ENCODE results near the gene CRYBA4. TPM values are rescaled to one million over a fixed set of nuclear protein-coding genes. Genes with fewer than 3 reads are reported as not detected.

CRYBA4 gene
- total and polyA plus RNA-seq, 5 experiments from 2014 or later = 0.43 TPM; not detected in 4

- DNase-seq (no peak), ATAC-seq (no peak)
- H3K9me3 Mint-ChIP-seq = peaks cover 0 to 3% (median 0%) of the 10 kb centered on the region in 9 donors
- H3K4me3 Mint-ChIP-seq = peak overlapping the region; percentile 39 to 90 (median 72)
- H3K27ac Mint-ChIP-seq = peak overlapping the region; percentile 67 to 95 (median 90)
- H3K36me3 Mint-ChIP-seq = peaks cover 0 to 37% (median 6%) of the 10 kb centered on the region in 3 donors
- H3K27me3 Mint-ChIP-seq = no peaks in the 10 kb centered on the region
- POLR2A ChIA-PET = interaction anchor here (0.5 to 1.9 kb wide), 5 partner anchors 8 to 101 kb away, joined by 3 to 4 read pairs (median 4); partner anchors contain the start of genes HPS4 and SRRD
- H3K4me1 Mint-ChIP-seq = peaks cover 42 to 82% (median 81%) of the 10 kb centered on the region in 4 donors
Observed at GRCh38 chr22:26585104-26585790, 36.5 kb upstream of the CRYBA4 start.

DNA sequence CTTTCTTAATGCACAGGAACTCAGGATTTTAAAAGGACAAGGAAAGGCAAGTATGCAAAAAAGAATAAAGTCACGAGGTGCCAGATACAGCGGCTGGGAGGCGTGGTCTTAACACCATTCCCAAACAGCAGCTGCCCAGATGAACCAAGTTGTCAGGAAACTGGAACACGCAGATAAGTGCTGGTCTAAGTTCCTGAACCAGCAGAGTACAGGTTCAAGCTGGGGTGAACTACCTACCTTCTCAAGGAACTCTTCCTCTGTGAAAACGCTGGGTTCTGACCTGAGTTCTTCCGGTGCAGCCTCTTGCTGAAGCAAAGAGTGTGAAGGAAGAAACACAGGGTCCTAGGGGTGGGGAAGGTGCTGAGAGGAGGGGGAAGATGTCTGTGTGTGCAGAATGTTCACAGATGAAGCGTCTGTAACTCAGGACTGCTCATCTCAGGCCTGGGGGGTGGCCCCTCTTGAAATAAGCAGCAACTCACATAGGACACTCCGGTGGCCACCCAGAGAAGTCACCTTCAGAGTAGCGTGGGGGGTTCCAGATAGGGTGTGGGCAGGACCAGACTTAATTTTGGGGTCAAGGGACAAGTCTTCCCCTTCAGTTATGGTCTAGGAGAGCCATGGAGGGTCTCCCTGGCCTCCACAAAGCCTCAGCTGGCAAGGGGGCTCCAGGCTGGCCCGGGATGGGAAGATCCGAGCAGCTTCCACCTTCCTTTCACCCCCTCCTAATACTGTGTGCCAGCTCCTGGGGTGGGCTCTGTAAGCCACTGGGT, 35.0 kb upstream of the CRYBA4 start:
- ATAC-seq (peak; percentile 33 to 60), DNase-seq (peak in 6 of 10 donors; percentile 31 to 63 (median 44))
- peaks cover 0 to 3% (median 0%) of the 10 kb centered on the region in 9 donors for H3K9me3 Mint-ChIP-seq
- peaks cover 37 to 78% (median 74%) of the 10 kb centered on the region in 4 donors for H3K4me1 Mint-ChIP-seq
- peak overlapping the region; percentile 45 to 90 (median 80) for H3K4me3 Mint-ChIP-seq
- peaks cover 0 to 26% (median 6%) of the 10 kb centered on the region in 3 donors for H3K36me3 Mint-ChIP-seq
- peak overlapping the region; percentile 67 to 96 (median 92) for H3K27ac Mint-ChIP-seq
- no peaks in the 10 kb centered on the region for H3K27me3 Mint-ChIP-seq
- POLR2A ChIA-PET = interaction anchor here (0.6 to 2.2 kb wide), 6 partner anchors 10 to 88 kb away, joined by 3 to 8 read pairs (median 4); no protein-coding TSS in a partner anchor

DNA sequence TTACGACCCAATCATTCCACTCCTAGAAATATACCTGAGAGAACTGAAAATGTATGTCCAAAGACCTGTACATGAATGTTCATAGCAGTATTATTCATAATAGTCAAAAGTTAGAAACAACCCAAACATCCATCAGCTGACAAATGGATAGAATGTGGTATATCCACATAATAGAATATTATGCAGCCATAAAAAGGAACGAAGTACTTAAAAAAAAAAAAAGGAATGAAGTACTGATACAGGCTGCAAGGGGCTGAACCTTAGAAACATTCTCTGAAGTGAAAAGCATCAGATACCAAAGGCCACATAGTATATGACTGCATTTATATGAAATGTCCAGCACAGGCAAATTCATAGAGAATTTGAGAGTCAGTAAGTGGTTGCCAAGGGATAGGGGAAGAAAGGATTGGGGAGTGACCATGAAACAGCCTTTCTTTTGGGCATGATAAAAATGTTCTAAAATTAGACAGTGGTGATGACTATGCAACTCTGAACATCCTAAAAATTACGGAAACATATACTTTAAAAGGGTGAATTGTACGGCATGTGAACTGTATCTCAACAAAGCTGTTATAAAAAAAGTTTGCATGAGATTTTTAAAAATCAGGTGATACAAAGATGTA, 33.7 kb upstream of the CRYBA4 start:
- H3K4me1 Mint-ChIP-seq = peaks cover 50 to 83% (median 78%) of the 10 kb centered on the region in 4 donors
- peak overlapping the region; percentile 84 to 97 (median 94) for H3K27ac Mint-ChIP-seq
- H3K9me3 Mint-ChIP-seq = peaks cover 0 to 3% (median 0%) of the 10 kb centered on the region in 9 donors
- peak overlapping the region; percentile 82 to 95 (median 90) for H3K4me3 Mint-ChIP-seq
- no peaks in the 10 kb centered on the region for H3K27me3 Mint-ChIP-seq
- POLR2A ChIA-PET = interaction anchor here (0.6 to 4.2 kb wide), 7 partner anchors 9 to 84 kb away, joined by 3 to 19 read pairs (median 5); no protein-coding TSS in a partner anchor
- peaks cover 0 to 13% (median 0%) of the 10 kb centered on the region in 3 donors for H3K36me3 Mint-ChIP-seq
- DNase-seq (no peak), ATAC-seq (no peak)

DNA sequence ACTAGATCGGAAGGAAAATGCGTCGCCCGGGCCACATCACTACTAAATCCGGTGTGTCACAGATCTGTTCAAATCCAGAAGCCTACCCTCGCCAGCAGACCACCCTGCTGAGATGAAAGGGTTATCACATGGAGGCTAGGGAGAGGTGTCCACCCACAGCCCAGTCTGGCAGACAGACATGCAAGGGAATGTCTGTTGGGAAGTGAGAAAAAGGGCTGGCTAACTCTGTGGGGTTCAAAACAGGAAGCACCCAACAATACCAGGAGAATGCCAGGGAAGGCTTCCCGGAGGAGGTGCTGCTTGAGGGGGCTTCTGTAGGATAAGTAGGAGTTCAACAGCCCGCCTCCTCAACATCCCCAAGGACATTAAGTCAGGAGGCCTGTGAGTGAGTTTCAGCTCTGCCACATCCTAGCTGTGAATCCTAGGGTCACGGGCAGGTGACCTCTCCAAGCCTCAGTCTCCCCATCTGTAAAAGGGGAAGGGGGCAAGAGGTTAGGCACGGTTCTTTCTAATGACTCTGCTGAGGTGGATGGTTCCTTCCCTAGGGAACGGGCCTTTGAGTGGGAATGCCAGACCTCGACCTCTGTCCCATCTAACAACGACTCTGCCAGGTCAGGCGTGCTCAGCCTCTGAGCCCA, 32.9 kb upstream of the CRYBA4 start:
- Mint-ChIP-seq H3K4me3 (peak overlapping the region; percentile 82 to 95 (median 90)), H3K27ac (peak overlapping the region; percentile 84 to 97 (median 94)), H3K36me3 (peaks cover 0 to 5% (median 0%) of the 10 kb centered on the region in 3 donors), H3K27me3 (no peaks in the 10 kb centered on the region), H3K4me1 (peaks cover 50 to 86% (median 78%) of the 10 kb centered on the region in 4 donors), H3K9me3 (peaks cover 0 to 3% (median 0%) of the 10 kb centered on the region in 9 donors)
- DNase-seq (no peak), ATAC-seq (no peak)
- POLR2A ChIA-PET = interaction anchor here (0.7 to 4.2 kb wide), 5 partner anchors 8 to 105 kb away, joined by 3 to 19 read pairs (median 8); partner anchors contain the start of genes HPS4 and SRRD

DNA sequence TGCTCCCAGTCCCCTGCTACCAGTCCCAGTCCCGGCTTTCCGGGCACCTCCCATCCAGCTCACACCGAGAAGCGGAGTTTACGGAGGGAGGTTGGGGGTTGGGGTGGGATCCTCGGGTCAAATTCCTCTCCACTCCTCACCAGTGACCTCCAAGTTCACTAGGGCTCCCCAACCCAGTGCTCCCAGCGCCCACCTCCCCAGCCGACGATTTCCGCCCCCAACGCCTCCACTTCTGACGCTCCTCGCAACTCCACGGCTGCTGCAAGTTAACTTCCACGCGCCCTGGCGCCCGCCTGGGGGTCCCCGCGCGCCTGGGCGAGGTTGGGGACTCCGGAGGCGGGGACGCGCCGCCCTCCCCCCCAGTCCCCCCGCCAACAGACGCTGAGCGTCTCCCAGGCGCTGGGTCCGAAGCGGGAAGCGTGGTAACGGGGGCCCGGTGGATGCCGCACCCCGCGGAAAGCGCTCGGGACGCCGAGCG, 32.4 kb upstream of the CRYBA4 start:
- Mint-ChIP-seq H3K9me3 (peaks cover 0 to 3% (median 0%) of the 10 kb centered on the region in 9 donors), H3K4me3 (peak overlapping the region; percentile 82 to 95 (median 90)), H3K27ac (peak overlapping the region; percentile 74 to 97 (median 94)), H3K36me3 (no peaks in the 10 kb centered on the region), H3K4me1 (peaks cover 49 to 86% (median 78%) of the 10 kb centered on the region in 4 donors), H3K27me3 (no peaks in the 10 kb centered on the region)
- POLR2A ChIA-PET = interaction anchor here (1.2 to 4.2 kb wide), 3 partner anchors 11 to 105 kb away, joined by 3 to 19 read pairs (median 9); partner anchors contain the start of genes HPS4 and SRRD
- ATAC-seq (peak; percentile 10 to 33), DNase-seq (peak in 7 of 10 donors; percentile 14 to 45 (median 41))

GRCh38 chr22:26589845-26590736, 31.7 kb upstream of the CRYBA4 start, which contains the start of gene TPST2:
Gene TPST2, minus strand, starts transcription at chr22:26590132. Its CDS starts 48,502 bp downstream, at chr22:26541630.
- Mint-ChIP-seq H3K4me3 (peak within 1 kb of the TSS; percentile 89 to 97 (median 94)), H3K36me3 (no peaks in the 10 kb centered on the region), H3K4me1 (peaks cover 43 to 86% (median 77%) of the 10 kb centered on the region in 4 donors), H3K9me3 (peaks cover 0 to 3% (median 0%) of the 10 kb centered on the region in 9 donors), H3K27ac (peak within 1 kb of the TSS; percentile 90 to 98 (median 96)), H3K27me3 (no peaks in the 10 kb centered on the region)
- DNase-seq = peak; percentile 68 to 87 (median 80)
- ATAC-seq = peak; percentile 69 to 78
- POLR2A ChIA-PET = interaction anchor here (0.7 to 4.2 kb wide), 5 partner anchors 11 to 106 kb away, joined by 3 to 19 read pairs (median 9); partner anchors contain the start of genes HPS4 and SRRD

GRCh38 chr22:26592421-26592891, 29.3 kb upstream of the CRYBA4 start:
- Mint-ChIP-seq H3K4me3 (peak overlapping the region; percentile 42 to 77 (median 71)), H3K9me3 (peaks cover 0 to 3% (median 0%) of the 10 kb centered on the region in 9 donors), H3K36me3 (no peaks in the 10 kb centered on the region), H3K27ac (peak overlapping the region; percentile 67 to 95 (median 88)), H3K4me1 (peaks cover 41 to 75% (median 68%) of the 10 kb centered on the region in 4 donors), H3K27me3 (no peaks in the 10 kb centered on the region)
- peak; percentile 19 to 57 for ATAC-seq
- POLR2A ChIA-PET = interaction anchor here (0.6 to 2.6 kb wide), 8 partner anchors 12 to 65 kb away, joined by 3 to 16 read pairs (median 4); partner anchors contain the start of gene MIAT
- peak in 9 of 10 donors; percentile 36 to 76 (median 65) for DNase-seq

DNA sequence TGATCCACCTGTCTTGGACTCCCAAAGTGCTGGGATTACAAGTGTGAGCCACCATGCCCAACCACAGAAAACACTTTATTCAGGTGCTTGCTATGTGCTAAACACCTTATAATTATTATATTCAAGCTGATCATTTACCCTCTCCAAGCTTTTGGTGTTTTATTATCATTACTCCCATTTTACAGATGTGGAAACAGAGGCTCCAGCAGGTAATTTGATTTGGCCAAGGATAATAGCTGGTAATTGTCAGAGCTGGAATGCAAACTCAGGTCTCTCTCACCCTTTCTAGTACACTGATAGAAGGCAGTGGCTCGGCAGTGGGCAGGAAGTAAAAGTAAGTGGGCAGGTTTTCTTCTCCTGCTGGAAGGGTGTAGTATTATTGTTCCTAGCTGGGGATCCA, 28.0 kb upstream of the CRYBA4 start:
- Mint-ChIP-seq H3K9me3 (no peaks in the 10 kb centered on the region), H3K4me3 (peak overlapping the region in 9 of 10 donors; percentile 32 to 75 (median 56)), H3K4me1 (peaks cover 39 to 75% (median 69%) of the 10 kb centered on the region in 4 donors), H3K36me3 (no peaks in the 10 kb centered on the region), H3K27ac (peak overlapping the region; percentile 86 to 97 (median 91)), H3K27me3 (no peaks in the 10 kb centered on the region)
- ATAC-seq (no peak), DNase-seq (no peak)
- POLR2A ChIA-PET = interaction anchor here (0.9 to 1.5 kb wide), 4 partner anchors 48 to 113 kb away, joined by 3 to 6 read pairs (median 3); no protein-coding TSS in a partner anchor

- Mint-ChIP-seq H3K4me1 (peaks cover 43 to 85% (median 68%) of the 10 kb centered on the region in 4 donors), H3K9me3 (no peaks in the 10 kb centered on the region), H3K27ac (peak overlapping the region; percentile 73 to 97 (median 94)), H3K4me3 (peak overlapping the region; percentile 11 to 82 (median 66)), H3K27me3 (no peaks in the 10 kb centered on the region), H3K36me3 (no peaks in the 10 kb centered on the region)
- DNase-seq (peak in 8 of 10 donors; percentile 56 to 88 (median 82)), ATAC-seq (peak; percentile 87 to 91)
- POLR2A ChIA-PET = interaction anchor here (0.7 to 1.7 kb wide), 9 partner anchors 9 to 74 kb away, joined by 3 to 13 read pairs (median 3); no protein-coding TSS in a partner anchor
Observed at GRCh38 chr22:26597026-26597425, 24.7 kb upstream of the CRYBA4 start.

DNA sequence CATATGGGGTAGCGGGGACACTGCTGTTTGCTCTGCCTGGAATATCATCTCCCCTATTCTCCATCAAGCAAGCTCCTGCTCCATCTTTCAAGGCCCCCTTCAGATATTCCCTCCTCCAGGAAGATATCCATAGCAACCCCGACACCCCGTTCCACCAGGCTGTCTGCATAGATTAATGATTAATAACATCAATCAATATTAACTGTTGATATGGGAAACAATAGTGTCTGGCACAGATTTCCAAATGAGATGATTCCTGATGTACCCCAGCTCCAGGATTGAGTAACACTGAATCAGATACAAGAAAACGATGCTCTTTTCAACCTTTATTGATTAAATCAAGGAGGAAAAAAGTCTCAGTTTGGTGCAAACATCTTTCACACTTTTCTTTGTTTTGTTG, 24.3 kb upstream of the CRYBA4 start:
- Mint-ChIP-seq H3K36me3 (no peaks in the 10 kb centered on the region), H3K27me3 (no peaks in the 10 kb centered on the region), H3K27ac (peak overlapping the region; percentile 73 to 97 (median 94)), H3K4me1 (peaks cover 38 to 81% (median 64%) of the 10 kb centered on the region in 4 donors), H3K9me3 (no peaks in the 10 kb centered on the region), H3K4me3 (peak overlapping the region; percentile 11 to 82 (median 66))
- DNase-seq (no peak), ATAC-seq (no peak)
- POLR2A ChIA-PET = interaction anchor here (0.7 to 1.7 kb wide), 9 partner anchors 10 to 74 kb away, joined by 3 to 13 read pairs (median 3); no protein-coding TSS in a partner anchor

Measured in naive thymus-derived CD8-positive, alpha-beta T cell (primary cell).